ENCODE data around the gene FAM118A. TPM values are rescaled to one million over a fixed set of nuclear protein-coding genes. Genes with fewer than 3 reads are reported as not detected.

Gene FAM118A
- total RNA-seq, 1 donor from 2014 or later: 18.3 TPM

DNA sequence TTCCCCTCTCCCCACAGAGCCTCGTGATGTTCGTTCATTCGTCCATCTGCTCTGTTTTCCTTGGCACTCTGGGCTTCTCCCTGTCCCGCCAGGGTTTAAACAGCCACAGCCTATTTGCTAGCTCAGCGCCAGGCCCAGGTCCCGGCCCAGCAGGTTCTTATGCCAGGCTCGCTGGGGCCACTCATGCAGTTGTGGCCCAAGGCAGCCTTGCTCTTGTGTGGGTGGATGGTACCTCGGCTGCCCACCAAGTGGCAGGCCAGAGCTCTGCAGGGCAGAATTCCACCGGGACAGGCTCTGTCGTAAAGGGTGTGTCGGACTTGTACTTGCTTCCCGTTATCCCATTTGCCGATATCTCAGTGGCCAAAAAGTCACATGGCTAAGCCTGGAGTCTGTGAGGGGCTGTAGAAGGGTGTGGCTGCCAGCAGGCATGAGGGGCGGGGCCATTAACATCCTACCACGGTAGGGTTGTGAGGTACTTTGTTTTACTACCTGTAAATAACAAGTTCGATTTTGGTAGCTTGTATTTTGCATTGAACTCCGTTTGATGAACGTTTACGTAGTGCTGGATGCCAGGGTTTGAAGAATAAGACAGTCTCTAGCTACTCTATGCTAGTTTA lies 7.9 kb downstream of the FAM118A start:
- no peaks in the 10 kb centered on the region for H3K27me3 ChIP-seq (ENCODE audit: insufficient read depth, low read length)
- TF ChIP-seq EZH2 (IDR thresholded peaks at IDR 0.05; ENCODE audit: insufficient read depth, low read length): no peak
- TF ChIP-seq, protein P1, sequence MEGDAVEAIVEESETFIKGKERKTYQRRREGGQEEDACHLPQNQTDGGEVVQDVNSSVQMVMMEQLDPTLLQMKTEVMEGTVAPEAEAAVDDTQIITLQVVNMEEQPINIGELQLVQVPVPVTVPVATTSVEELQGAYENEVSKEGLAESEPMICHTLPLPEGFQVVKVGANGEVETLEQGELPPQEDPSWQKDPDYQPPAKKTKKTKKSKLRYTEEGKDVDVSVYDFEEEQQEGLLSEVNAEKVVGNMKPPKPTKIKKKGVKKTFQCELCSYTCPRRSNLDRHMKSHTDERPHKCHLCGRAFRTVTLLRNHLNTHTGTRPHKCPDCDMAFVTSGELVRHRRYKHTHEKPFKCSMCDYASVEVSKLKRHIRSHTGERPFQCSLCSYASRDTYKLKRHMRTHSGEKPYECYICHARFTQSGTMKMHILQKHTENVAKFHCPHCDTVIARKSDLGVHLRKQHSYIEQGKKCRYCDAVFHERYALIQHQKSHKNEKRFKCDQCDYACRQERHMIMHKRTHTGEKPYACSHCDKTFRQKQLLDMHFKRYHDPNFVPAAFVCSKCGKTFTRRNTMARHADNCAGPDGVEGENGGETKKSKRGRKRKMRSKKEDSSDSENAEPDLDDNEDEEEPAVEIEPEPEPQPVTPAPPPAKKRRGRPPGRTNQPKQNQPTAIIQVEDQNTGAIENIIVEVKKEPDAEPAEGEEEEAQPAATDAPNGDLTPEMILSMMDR (IDR thresholded peaks at IDR 0.05; ENCODE audit: insufficient read depth, low read depth, low read length): peak; percentile 17
- peak overlapping the region; percentile 98 for H3K27ac Mint-ChIP-seq (ENCODE audit: unreplicated experiment)
- H3K9me3 ChIP-seq (ENCODE audit: insufficient read depth, low read depth, low read length): no peaks in the 10 kb centered on the region
- DNase-seq (ENCODE audit: low read depth): peak; percentile 53
- peak overlapping the region; percentile 38 for H2AFZ ChIP-seq (ENCODE audit: low read depth, low read length)
- H3K27ac ChIP-seq (ENCODE audit: low read depth, low read length): peak overlapping the region; percentile 81
- peaks cover 4% of the 10 kb centered on the region for H3K36me3 ChIP-seq (ENCODE audit: insufficient read depth, low read length)
- no peak overlapping the region for H3K4me3 Mint-ChIP-seq (ENCODE audit: unreplicated experiment)
- peaks cover 12% of the 10 kb centered on the region for H4K20me1 ChIP-seq (ENCODE audit: insufficient read depth, low read length)
- H3K4me3 ChIP-seq (ENCODE audit: insufficient read depth, low read depth, low read length): peak overlapping the region; percentile 4
- peaks cover 1% of the 10 kb centered on the region for H3K36me3 Mint-ChIP-seq (ENCODE audit: low read depth, unreplicated experiment)
- H3K4me1 ChIP-seq (ENCODE audit: insufficient read depth, low read length): peaks cover 26% of the 10 kb centered on the region
- H3K4me1 Mint-ChIP-seq (ENCODE audit: low read depth, unreplicated experiment): peaks cover 25% of the 10 kb centered on the region
- no peaks in the 10 kb centered on the region for H3K9me3 Mint-ChIP-seq (ENCODE audit: unreplicated experiment)
- peak overlapping the region; percentile 76 for H3K4me2 ChIP-seq (ENCODE audit: low read length)
- H3K27me3 Mint-ChIP-seq (ENCODE audit: low read depth, unreplicated experiment): no peaks in the 10 kb centered on the region
- H3K79me2 ChIP-seq (ENCODE audit: insufficient read depth, low read length): peaks cover 68% of the 10 kb centered on the region
- H3K9ac ChIP-seq (ENCODE audit: low read length): peak overlapping the region; percentile 64
- FAIRE-seq: no peak

DNA sequence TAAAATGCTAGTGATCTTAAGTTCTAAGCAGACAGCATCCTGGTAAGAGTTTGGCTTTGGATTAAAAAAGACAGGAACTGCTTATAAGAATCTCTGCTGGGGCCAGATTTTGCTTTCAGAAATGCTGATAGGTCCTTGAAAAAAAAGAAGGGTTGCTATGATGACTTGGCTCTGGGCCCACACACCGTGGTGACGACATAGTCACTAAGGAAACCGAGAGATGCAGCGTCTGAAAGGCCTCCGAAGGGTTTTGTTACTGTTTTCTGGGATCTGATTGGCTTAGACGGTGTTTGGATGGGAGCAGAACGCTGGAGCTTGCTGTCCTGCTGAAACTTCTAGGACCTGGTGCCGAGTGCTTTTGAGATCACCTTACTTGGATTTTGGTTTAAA lies 8.4 kb downstream of the FAM118A start:
- Mint-ChIP-seq H3K9me3 (ENCODE audit: unreplicated experiment) (no peaks in the 10 kb centered on the region), H3K36me3 (ENCODE audit: low read depth, unreplicated experiment) (peaks cover 3% of the 10 kb centered on the region), H3K4me1 (ENCODE audit: low read depth, unreplicated experiment) (peaks cover 25% of the 10 kb centered on the region), H3K27me3 (ENCODE audit: low read depth, unreplicated experiment) (no peaks in the 10 kb centered on the region), H3K27ac (ENCODE audit: unreplicated experiment) (peak overlapping the region; percentile 98), H3K4me3 (ENCODE audit: unreplicated experiment) (peak overlapping the region; percentile 20)
- peak overlapping the region; percentile 81 for H3K27ac ChIP-seq (ENCODE audit: low read depth, low read length)
- DNase-seq (ENCODE audit: low read depth) (peak; percentile 91), FAIRE-seq (peak; percentile 63)
- H3K4me1 ChIP-seq (ENCODE audit: insufficient read depth, low read length): peaks cover 26% of the 10 kb centered on the region
- H3K9ac ChIP-seq (ENCODE audit: low read length): peak overlapping the region; percentile 64
- H3K36me3 ChIP-seq (ENCODE audit: insufficient read depth, low read length): peaks cover 6% of the 10 kb centered on the region
- no peaks in the 10 kb centered on the region for H3K9me3 ChIP-seq (ENCODE audit: insufficient read depth, low read depth, low read length)
- peak overlapping the region; percentile 76 for H3K4me2 ChIP-seq (ENCODE audit: low read length)
- H4K20me1 ChIP-seq (ENCODE audit: insufficient read depth, low read length): peaks cover 13% of the 10 kb centered on the region
- H3K4me3 ChIP-seq (ENCODE audit: insufficient read depth, low read depth, low read length): peak overlapping the region; percentile 20
- H3K27me3 ChIP-seq (ENCODE audit: insufficient read depth, low read length): no peaks in the 10 kb centered on the region
- TF ChIP-seq, protein P1 (IDR thresholded peaks at IDR 0.05; ENCODE audit: insufficient read depth, low read depth, low read length): no peak
- TF ChIP-seq EZH2 (IDR thresholded peaks at IDR 0.05; ENCODE audit: insufficient read depth, low read length): no peak
- peaks cover 66% of the 10 kb centered on the region for H3K79me2 ChIP-seq (ENCODE audit: insufficient read depth, low read length)
- H2AFZ ChIP-seq (ENCODE audit: low read depth, low read length): peak overlapping the region; percentile 38

All from astrocyte (in vitro differentiated cells and primary cell).